ENCODE measurements around the gene CYP1A1.

- TF ChIP-seq CTCF (IDR thresholded peaks at IDR 0.05; ENCODE audit: low read length) (no peak), EZH2 (IDR thresholded peaks at IDR 0.05; ENCODE audit: borderline replicate concordance, low read length) (no peak)
These were observed 51.2 kb downstream of the CYP1A1 start for GRCh38 chr15:74674161-74674560.

Data from OCI-LY1 (cell line).